PC-3 (cell line): ENCODE measurements around the gene CD28.

Experiments
- CTCF ChIP-seq: fragments of 300-600 bp; sonication (generic); conservative IDR thresholded peaks from 2 replicates; pipeline ENCODE4 v1.5.1; 2017; ENCODE audit warnings: antibody characterized with exemption, low read depth, mild to moderate bottlenecking, low read length
- EZH2 ChIP-seq: fragments of 300-600 bp; sonication (generic); IDR thresholded peaks from one replicate; pipeline ENCODE4 v1.6.1; 2017; ENCODE audit warnings: antibody characterized with exemption, mild to moderate bottlenecking, low read length; ENCODE audit not compliant: unreplicated experiment

GRCh38 chr2:203706403-203706802 is at the start of gene CD28:
- TF ChIP-seq CTCF, result no peak
- TF ChIP-seq EZH2, result no peak
